GM13977 (cell line): ENCODE measurements around the gene PLEKHM2.

Experiments
- DNase-seq: peaks from one replicate; pipeline ENCODE4 v3.0.0; 2012; ENCODE audit warnings: low spot score
- in situ Hi-C: fragments of 300-500 bp; cut with MboI; formaldehyde crosslinking; loops from one replicate; pipeline ENCODE4 v1.12.0; 2022; ENCODE audit warnings: low sequenced_read_pairs, low pct_unique_long_range_greater_than_20kb, mixed read lengths, inconsistent platforms; ENCODE audit not compliant: unreplicated experiment
- TF ChIP-seq, protein P1 (sequence below): IDR thresholded peaks from 2 replicates; pipeline ENCODE4 v1.5.1; 2012; ENCODE audit warnings: mild to moderate bottlenecking, control low read depth; ENCODE audit not compliant: insufficient read depth; ENCODE audit errors: extremely low read depth, missing control alignments

PLEKHM2 gene

DNA sequence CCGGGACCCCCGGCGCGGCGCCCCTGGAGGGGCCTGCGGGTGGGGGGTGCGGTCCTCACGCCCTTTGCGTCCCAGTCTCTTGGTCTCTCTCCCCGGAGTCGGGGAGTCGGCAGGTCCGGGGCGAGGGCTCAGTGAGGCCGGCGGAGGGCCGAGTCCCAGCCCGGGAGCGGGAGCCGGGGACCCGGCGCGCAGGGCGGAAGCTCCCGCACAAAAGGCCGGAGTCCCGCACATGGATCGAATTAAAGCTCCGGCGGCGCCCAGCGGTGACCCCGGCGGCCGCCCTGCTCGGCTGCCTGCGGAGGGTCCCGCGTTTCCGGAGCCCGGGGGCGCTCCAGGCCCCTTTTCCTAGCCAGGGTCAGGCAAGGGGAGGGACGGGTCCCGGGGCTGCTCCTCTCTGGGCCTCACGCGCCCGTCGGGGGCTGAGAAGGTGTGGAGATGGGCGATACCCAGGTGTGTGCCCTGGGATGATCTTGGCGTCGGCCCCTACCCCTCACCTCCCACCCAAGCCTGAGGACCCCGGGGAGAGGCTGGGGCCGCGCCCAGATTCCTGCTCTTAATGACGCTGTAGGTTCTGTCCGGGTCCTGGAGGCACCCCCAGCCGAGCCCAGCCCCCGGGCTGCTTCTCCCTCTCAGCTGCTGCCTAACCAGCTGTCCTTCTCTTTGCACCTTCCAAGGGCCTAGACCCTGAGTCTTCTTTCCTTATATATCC lies 75.0 kb downstream of the PLEKHM2 start:
- TF ChIP-seq, protein P1, sequence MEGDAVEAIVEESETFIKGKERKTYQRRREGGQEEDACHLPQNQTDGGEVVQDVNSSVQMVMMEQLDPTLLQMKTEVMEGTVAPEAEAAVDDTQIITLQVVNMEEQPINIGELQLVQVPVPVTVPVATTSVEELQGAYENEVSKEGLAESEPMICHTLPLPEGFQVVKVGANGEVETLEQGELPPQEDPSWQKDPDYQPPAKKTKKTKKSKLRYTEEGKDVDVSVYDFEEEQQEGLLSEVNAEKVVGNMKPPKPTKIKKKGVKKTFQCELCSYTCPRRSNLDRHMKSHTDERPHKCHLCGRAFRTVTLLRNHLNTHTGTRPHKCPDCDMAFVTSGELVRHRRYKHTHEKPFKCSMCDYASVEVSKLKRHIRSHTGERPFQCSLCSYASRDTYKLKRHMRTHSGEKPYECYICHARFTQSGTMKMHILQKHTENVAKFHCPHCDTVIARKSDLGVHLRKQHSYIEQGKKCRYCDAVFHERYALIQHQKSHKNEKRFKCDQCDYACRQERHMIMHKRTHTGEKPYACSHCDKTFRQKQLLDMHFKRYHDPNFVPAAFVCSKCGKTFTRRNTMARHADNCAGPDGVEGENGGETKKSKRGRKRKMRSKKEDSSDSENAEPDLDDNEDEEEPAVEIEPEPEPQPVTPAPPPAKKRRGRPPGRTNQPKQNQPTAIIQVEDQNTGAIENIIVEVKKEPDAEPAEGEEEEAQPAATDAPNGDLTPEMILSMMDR: no peak
- in situ Hi-C loops: no loop called here
- peak; percentile 57 for DNase-seq

- TF ChIP-seq, protein P1: no peak
- peak; percentile 36 for DNase-seq
- in situ Hi-C loops: no loop called here
Observed at GRCh38 chr1:15760520-15761211, 76.5 kb downstream of the PLEKHM2 start.

GRCh38 chr1:15761366-15762128 lies 77.4 kb downstream of the PLEKHM2 start:
- in situ Hi-C loops: no loop called here
- TF ChIP-seq, protein P1: no peak
- peak; percentile 33 for DNase-seq

GRCh38 chr1:15762546-15762945 lies 78.4 kb downstream of the PLEKHM2 start:
- DNase-seq: peak; percentile 15
- TF ChIP-seq, protein P1: no peak
- in situ Hi-C loops: no loop called here

DNA sequence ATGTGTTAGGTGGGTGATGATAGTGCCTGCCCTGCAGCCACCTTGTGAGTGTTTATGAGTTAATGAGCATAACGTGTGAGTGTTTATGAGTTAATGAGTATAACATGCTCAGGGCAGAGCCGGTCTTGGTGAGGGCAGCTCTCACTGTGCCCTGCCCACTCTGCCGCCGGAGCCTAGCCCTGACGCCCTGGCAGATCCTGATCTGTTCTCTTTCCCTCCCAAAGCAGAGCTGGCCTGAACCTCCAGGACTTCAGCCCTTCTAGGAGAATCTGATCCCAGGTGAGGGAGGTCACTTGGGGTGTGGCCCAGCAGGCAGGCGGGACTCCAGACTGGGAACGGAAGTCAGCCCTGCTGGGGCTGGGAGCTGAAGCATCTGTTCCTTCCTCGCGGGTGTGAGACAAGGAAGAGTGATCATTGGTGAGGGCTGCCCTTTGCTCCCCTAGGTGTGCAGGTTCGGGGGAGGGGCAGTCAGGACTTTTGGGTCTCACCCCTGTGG lies 80.2 kb downstream of the PLEKHM2 start:
- DNase-seq: no peak
- TF ChIP-seq, protein P1: no peak
- in situ Hi-C loops: no loop called here

GRCh38 chr1:15764890-15765289 lies 80.8 kb downstream of the PLEKHM2 start:
- no peak for DNase-seq
- in situ Hi-C loops: no loop called here
- TF ChIP-seq, protein P1: no peak
